PFSK-1 (cell line): Measurements from ENCODE around the gene CARD19.

Experiments
- FOXP2 ChIP-seq: optimal IDR thresholded peaks from 2 replicates; pipeline ENCODE3; 2011; ENCODE audit warnings: borderline replicate concordance, control low read depth, inconsistent platforms; ENCODE audit not compliant: insufficient read depth; ENCODE audit errors: extremely low read length, extremely low read depth
- POLR2AphosphoS5 ChIP-seq: IDR thresholded peaks from 2 replicates; pipeline ENCODE4 v1.6.1; 2012; ENCODE audit warnings: low read depth, mild to moderate bottlenecking, control low read depth, low read length, moderate library complexity
- REST ChIP-seq, 2 experiments: IDR thresholded peaks; 2 replicates each; pipeline versions ENCODE4 v1.6.1 to v1.8.0; 2011 to 2012; ENCODE audit warnings: low read depth in 2 of 2, low read length in 2 of 2, control low read depth in 1 of 2, inconsistent platforms in 1 of 2, mild to moderate bottlenecking in 1 of 2, moderate library complexity in 1 of 2; ENCODE audit not compliant: insufficient read depth in 1 of 2
- SIN3A ChIP-seq: IDR thresholded peaks from 2 replicates; pipeline ENCODE4 v1.6.1; 2012; ENCODE audit warnings: mild to moderate bottlenecking, low read length, moderate library complexity, borderline replicate concordance; ENCODE audit not compliant: insufficient read depth
- TAF1 ChIP-seq: IDR thresholded peaks from 2 replicates; pipeline ENCODE4 v1.6.1; 2012; ENCODE audit warnings: low read length, control low read depth, borderline replicate concordance; ENCODE audit not compliant: insufficient read depth

CARD19 gene

GRCh38 chr9:93129691-93130500, 33.9 kb downstream of the CARD19 start:
- TF ChIP-seq SIN3A (no peak), FOXP2 (no peak), REST (IDR thresholded peaks at IDR 0.05; ENCODE audit: insufficient read depth in 1 of 2, low read depth in 2 of 2, low read length in 2 of 2) (no peak), TAF1 (no peak), POLR2AphosphoS5 (no peak)

- TF ChIP-seq POLR2AphosphoS5 (no peak), FOXP2 (no peak), REST (IDR thresholded peaks at IDR 0.05; ENCODE audit: insufficient read depth in 1 of 2, low read depth in 2 of 2, low read length in 2 of 2) (no peak), SIN3A (no peak)
Observed at GRCh38 chr9:93130861-93131481, 35.0 kb downstream of the CARD19 start.

- TF ChIP-seq TAF1: no peak
Observed at GRCh38 chr9:93131599-93132286, 35.7 kb downstream of the CARD19 start.

GRCh38 chr9:93132287-93132927, 36.4 kb downstream of the CARD19 start:
- TF ChIP-seq TAF1: no peak
- no peak for TF ChIP-seq REST (IDR thresholded peaks at IDR 0.05; ENCODE audit: insufficient read depth in 1 of 2, low read depth in 2 of 2, low read length in 2 of 2)
- TF ChIP-seq POLR2AphosphoS5: no peak
- no peak for TF ChIP-seq FOXP2
- TF ChIP-seq SIN3A: no peak

GRCh38 chr9:93132946-93133680, 37.1 kb downstream of the CARD19 start:
- TF ChIP-seq POLR2AphosphoS5: no peak
- no peak for TF ChIP-seq TAF1
- no peak for TF ChIP-seq SIN3A
- no peak for TF ChIP-seq REST (IDR thresholded peaks at IDR 0.05; ENCODE audit: insufficient read depth in 1 of 2, low read depth in 2 of 2, low read length in 2 of 2)
- TF ChIP-seq FOXP2: no peak
